ENCODE results near the gene SLC8A1. TPM values are rescaled to one million over a fixed set of nuclear protein-coding genes. Genes with fewer than 3 reads are reported as not detected.

SLC8A1 gene
- total RNA-seq, 1 experiment from 2014 or later: not detected

GRCh38 chr2:40374543-40375240 lies 77.2 kb downstream of the SLC8A1 start:
- H3K4me1 ChIP-seq (ENCODE audit: insufficient read depth, low read length, poor library complexity, severe bottlenecking): no peaks in the 10 kb centered on the region
- no peaks in the 10 kb centered on the region for H3K9me3 ChIP-seq (ENCODE audit: low read depth, low read length, poor library complexity, severe bottlenecking)
- H3K36me3 ChIP-seq (ENCODE audit: insufficient read depth, low read length, poor library complexity, severe bottlenecking): no peaks in the 10 kb centered on the region
- intact Hi-C loops (cut with micrococcal nuclease; ENCODE audit: unreplicated experiment): no loop called here
- peaks cover 36% of the 10 kb centered on the region for H3K27me3 ChIP-seq (replicated peaks; ENCODE audit: insufficient read depth, low read depth, low read length, poor library complexity)
- no TSS peak for BruUV-seq (replicated peaks)
- no peak for DNase-seq (ENCODE audit: low spot score)
- no peak overlapping the region for H3K27ac ChIP-seq (ENCODE audit: low read depth, low read length, poor library complexity, severe bottlenecking)
- ChIA-PET POLR2A (ENCODE audit: low non-redundant PET) (no interaction called here), CTCF (no interaction called here)
- TF ChIP-seq EZH2 (IDR thresholded peaks at IDR 0.05; ENCODE audit: borderline replicate concordance, low read depth, low read length, poor library complexity, severe bottlenecking) (no peak), CTCF (conservative IDR thresholded peaks at IDR 0.05; ENCODE audit: low read depth, low read length) (no peak)
- H3K4me3 ChIP-seq (ENCODE audit: low read depth, low read length, poor library complexity, severe bottlenecking): no peak overlapping the region

- no peak overlapping the region for H3K27ac ChIP-seq (ENCODE audit: low read depth, low read length, poor library complexity, severe bottlenecking)
Observed at GRCh38 chr2:40373111-40373510, 78.8 kb downstream of the SLC8A1 start.

GRCh38 chr2:40372283-40372985 lies 79.5 kb downstream of the SLC8A1 start:
- no TSS peak for BruUV-seq (replicated peaks)
- no peak for DNase-seq (ENCODE audit: low spot score)

More at GRCh38 chr2:40373111-40373510, 78.8 kb downstream of the SLC8A1 start:
- CTCF ChIA-PET: no interaction called here
- no peak overlapping the region for H3K4me3 ChIP-seq (ENCODE audit: low read depth, low read length, poor library complexity, severe bottlenecking)
- TF ChIP-seq CTCF (conservative IDR thresholded peaks at IDR 0.05; ENCODE audit: low read depth, low read length): no peak
- TF ChIP-seq EZH2 (IDR thresholded peaks at IDR 0.05; ENCODE audit: borderline replicate concordance, low read depth, low read length, poor library complexity, severe bottlenecking): no peak
- no peaks in the 10 kb centered on the region for H3K36me3 ChIP-seq (ENCODE audit: insufficient read depth, low read length, poor library complexity, severe bottlenecking)
- no peak for DNase-seq (ENCODE audit: low spot score)
- intact Hi-C loops (cut with micrococcal nuclease; ENCODE audit: unreplicated experiment): no loop called here
- peaks cover 47% of the 10 kb centered on the region for H3K27me3 ChIP-seq (replicated peaks; ENCODE audit: insufficient read depth, low read depth, low read length, poor library complexity)
- H3K9me3 ChIP-seq (ENCODE audit: low read depth, low read length, poor library complexity, severe bottlenecking): no peaks in the 10 kb centered on the region
- BruUV-seq (replicated peaks): no TSS peak
- no peaks in the 10 kb centered on the region for H3K4me1 ChIP-seq (ENCODE audit: insufficient read depth, low read length, poor library complexity, severe bottlenecking)
- POLR2A ChIA-PET (ENCODE audit: low non-redundant PET): no interaction called here

More at GRCh38 chr2:40372283-40372985, 79.5 kb downstream of the SLC8A1 start:
- H3K36me3 ChIP-seq (ENCODE audit: insufficient read depth, low read length, poor library complexity, severe bottlenecking): no peaks in the 10 kb centered on the region
- TF ChIP-seq EZH2 (IDR thresholded peaks at IDR 0.05; ENCODE audit: borderline replicate concordance, low read depth, low read length, poor library complexity, severe bottlenecking): no peak
- no peak for TF ChIP-seq CTCF (conservative IDR thresholded peaks at IDR 0.05; ENCODE audit: low read depth, low read length)
- no peak overlapping the region for H3K27ac ChIP-seq (ENCODE audit: low read depth, low read length, poor library complexity, severe bottlenecking)
- POLR2A ChIA-PET (ENCODE audit: low non-redundant PET): no interaction called here
- CTCF ChIA-PET: no interaction called here
- H3K9me3 ChIP-seq (ENCODE audit: low read depth, low read length, poor library complexity, severe bottlenecking): no peaks in the 10 kb centered on the region
- peaks cover 50% of the 10 kb centered on the region for H3K27me3 ChIP-seq (replicated peaks; ENCODE audit: insufficient read depth, low read depth, low read length, poor library complexity)
- no peaks in the 10 kb centered on the region for H3K4me1 ChIP-seq (ENCODE audit: insufficient read depth, low read length, poor library complexity, severe bottlenecking)
- intact Hi-C loops (cut with micrococcal nuclease; ENCODE audit: unreplicated experiment): no loop called here
- no peak overlapping the region for H3K4me3 ChIP-seq (ENCODE audit: low read depth, low read length, poor library complexity, severe bottlenecking)
